NCI-H1048 (cell line): ENCODE results near the gene GRHPR.

Experiments used
- DNase-seq: peaks from one replicate; lab custom pipeline; 2025; lab: John Stamatoyannopoulos, UW

Gene GRHPR

GRCh38 chr9:37485389-37486255 lies 63.1 kb downstream of the GRHPR start, which contains the start of gene POLR1E:
Gene POLR1E, plus strand, starts transcription at chr9:37485948. Its CDS starts 100 bp downstream, at chr9:37486048.
- DNase-seq: peak; percentile 76

GRCh38 chr9:37486256-37486615 lies 63.7 kb downstream of the GRHPR start:
- no peak for DNase-seq
